Effector memory CD4-positive, alpha-beta T cell (primary cell): Measurements from ENCODE around the gene LEP.
"Not testable (repeated sequence)": the region's sequence is repeated elsewhere in the genome, so short reads cannot be mapped to it uniquely, and the experiment has no call there.

Source experiments
- DNase-seq, 3 donors: peaks; one replicate each; pipeline ENCODE4 v3.0.0-alpha.2; 2020
- H3K27ac ChIP-seq: 2 replicates; pipeline ENCODE4 v1.7.0; 2013; ENCODE audit warnings: mild to moderate bottlenecking, low read length, moderate library complexity; ENCODE audit not compliant: insufficient read depth, poor library complexity, severe bottlenecking
- H3K27me3 ChIP-seq: replicated peaks from 2 replicates; pipeline ENCODE4 v1.7.0; 2013; ENCODE audit warnings: mild to moderate bottlenecking, low read length; ENCODE audit not compliant: insufficient read depth, control insufficient read depth, poor library complexity, severe bottlenecking
- H3K36me3 ChIP-seq: 2 replicates; pipeline ENCODE4 v1.7.0; 2013; ENCODE audit warnings: mild to moderate bottlenecking, low read length, moderate library complexity; ENCODE audit not compliant: control insufficient read depth, insufficient read depth
- H3K4me1 ChIP-seq: 2 replicates; pipeline ENCODE4 v1.7.0; 2013; ENCODE audit warnings: low read length, mild to moderate bottlenecking; ENCODE audit not compliant: control insufficient read depth, insufficient read depth, poor library complexity, severe bottlenecking
- H3K4me3 ChIP-seq: 2 replicates; pipeline ENCODE4 v1.7.0; 2013; ENCODE audit warnings: low read length, low read depth, mild to moderate bottlenecking; ENCODE audit not compliant: insufficient read depth, poor library complexity, severe bottlenecking
- H3K9me3 ChIP-seq: 2 replicates; pipeline ENCODE4 v1.7.0; 2013; ENCODE audit warnings: mild to moderate bottlenecking, low read length, moderate library complexity; ENCODE audit not compliant: control insufficient read depth

Gene LEP

GRCh38 chr7:128281605-128282380, 40.7 kb downstream of the LEP start:
- no peak for DNase-seq
- H3K4me1 ChIP-seq, result no peaks in the 10 kb centered on the region
- no peak overlapping the region for H3K27ac ChIP-seq
- no peaks in the 10 kb centered on the region for H3K9me3 ChIP-seq
- H3K36me3 ChIP-seq, result no peaks in the 10 kb centered on the region
- H3K4me3 ChIP-seq, result no peak overlapping the region
- no peaks in the 10 kb centered on the region for H3K27me3 ChIP-seq

GRCh38 chr7:128284102-128284501, 43.0 kb downstream of the LEP start:
- Histone ChIP-seq H3K27me3 (no peaks in the 10 kb centered on the region), H3K36me3 (no peaks in the 10 kb centered on the region), H3K27ac (no peak overlapping the region), H3K9me3 (no peaks in the 10 kb centered on the region), H3K4me3 (no peak overlapping the region), H3K4me1 (no peaks in the 10 kb centered on the region)
- DNase-seq, result no peak

- H3K27ac ChIP-seq, result no peak overlapping the region
- H3K27me3 ChIP-seq, result no peaks in the 10 kb centered on the region
- no peaks in the 10 kb centered on the region for H3K9me3 ChIP-seq
- H3K36me3 ChIP-seq, result no peaks in the 10 kb centered on the region
- no peaks in the 10 kb centered on the region for H3K4me1 ChIP-seq
- no peak for DNase-seq
- H3K4me3 ChIP-seq, result no peak overlapping the region
Measured at GRCh38 chr7:128287556-128287955, 46.5 kb downstream of the LEP start.

GRCh38 chr7:128298004-128298403, 56.9 kb downstream of the LEP start:
- H3K27ac ChIP-seq, H3K4me1 ChIP-seq, H3K36me3 ChIP-seq, H3K4me3 ChIP-seq, H3K27me3 ChIP-seq, DNase-seq, H3K9me3 ChIP-seq: not testable (repeated sequence)

- Histone ChIP-seq H3K27ac (no peak overlapping the region), H3K9me3 (no peaks in the 10 kb centered on the region), H3K27me3 (no peaks in the 10 kb centered on the region), H3K4me3 (no peak overlapping the region), H3K4me1 (no peaks in the 10 kb centered on the region), H3K36me3 (peaks cover 6% of the 10 kb centered on the region)
- no peak for DNase-seq
Measured at GRCh38 chr7:128299109-128299607, 58.1 kb downstream of the LEP start.

- Histone ChIP-seq H3K27me3 (no peaks in the 10 kb centered on the region), H3K36me3 (peaks cover 17% of the 10 kb centered on the region), H3K9me3 (no peaks in the 10 kb centered on the region), H3K27ac (no peak overlapping the region), H3K4me1 (no peaks in the 10 kb centered on the region), H3K4me3 (no peak overlapping the region)
- DNase-seq, result no peak
Measured at GRCh38 chr7:128302139-128302538, 61.1 kb downstream of the LEP start.

- Histone ChIP-seq H3K4me1 (no peaks in the 10 kb centered on the region), H3K9me3 (no peaks in the 10 kb centered on the region), H3K27me3 (no peaks in the 10 kb centered on the region), H3K4me3 (no peak overlapping the region), H3K27ac (no peak overlapping the region), H3K36me3 (peaks cover 27% of the 10 kb centered on the region)
- no peak for DNase-seq
Measured at GRCh38 chr7:128303133-128303532, 62.1 kb downstream of the LEP start.

- no peak overlapping the region for H3K4me3 ChIP-seq
- no peaks in the 10 kb centered on the region for H3K27me3 ChIP-seq
- H3K9me3 ChIP-seq, result no peaks in the 10 kb centered on the region
- no peak overlapping the region for H3K27ac ChIP-seq
- H3K4me1 ChIP-seq, result no peaks in the 10 kb centered on the region
- no peak for DNase-seq
- H3K36me3 ChIP-seq, result peaks cover 27% of the 10 kb centered on the region
Measured at GRCh38 chr7:128303643-128304042, 62.6 kb downstream of the LEP start.

GRCh38 chr7:128304212-128304611, 63.1 kb downstream of the LEP start:
- H3K4me3 ChIP-seq, result no peak overlapping the region
- no peak overlapping the region for H3K27ac ChIP-seq
- H3K27me3 ChIP-seq, result no peaks in the 10 kb centered on the region
- H3K36me3 ChIP-seq, result peaks cover 29% of the 10 kb centered on the region
- no peaks in the 10 kb centered on the region for H3K9me3 ChIP-seq
- DNase-seq, result no peak
- H3K4me1 ChIP-seq, result no peaks in the 10 kb centered on the region

GRCh38 chr7:128307061-128307460, 66.0 kb downstream of the LEP start:
- H3K4me1 ChIP-seq, result no peaks in the 10 kb centered on the region
- H3K36me3 ChIP-seq, result peaks cover 55% of the 10 kb centered on the region
- no peak for DNase-seq
- no peak overlapping the region for H3K27ac ChIP-seq
- no peaks in the 10 kb centered on the region for H3K9me3 ChIP-seq
- no peak overlapping the region for H3K4me3 ChIP-seq
- no peaks in the 10 kb centered on the region for H3K27me3 ChIP-seq
